Measurements from ENCODE around the gene MAP2K5. TPM values are rescaled to one million over a fixed set of nuclear protein-coding genes. Genes with fewer than 3 reads are reported as not detected.

MAP2K5 gene
- total and polyA plus RNA-seq, 9 of the 15 experiments (the other 6 are each of a cell fraction or from before 2014, with no cell fraction given): 0.41 to 16.5 (median 7.5) TPM

DNA sequence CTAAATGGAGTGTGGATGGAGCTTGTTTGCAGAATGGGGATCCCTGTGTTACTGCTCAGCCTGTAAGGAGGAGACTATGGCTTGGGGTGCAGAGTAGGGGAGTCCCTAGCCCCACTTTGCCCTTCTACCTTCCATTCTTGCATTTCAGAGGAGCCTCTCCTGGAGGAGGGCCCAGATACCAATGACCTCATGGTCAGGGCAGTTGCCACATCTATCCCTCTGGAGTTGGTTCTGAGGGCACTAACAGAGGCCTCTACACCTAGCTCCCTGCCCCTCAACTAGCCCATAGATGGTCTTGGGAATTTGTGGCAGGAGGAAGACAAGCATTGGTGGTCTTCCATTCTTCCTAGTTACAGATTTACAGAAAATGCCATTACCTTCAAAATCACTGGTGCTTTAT is 288.9 kb downstream of the MAP2K5 start:
- in situ Hi-C loops (cut with MboI) (loop anchor here (10.0 kb wide), 1 partner anchor 897 kb away; no protein-coding TSS in a partner anchor), intact Hi-C loops (cut with micrococcal nuclease) (loop anchor here (5.0 to 10.0 kb wide), 2 partner anchors 527 to 884 kb away; no protein-coding TSS in a partner anchor)
- peaks cover 2 to 29% of the 10 kb centered on the region in 2 experiments; a peak in 4 of 5 replicates for H3K27me3 ChIP-seq (ENCODE audit: control insufficient read depth in 2 of 2, insufficient read depth in 2 of 2, low read length in 2 of 2)
- H3K79me2 ChIP-seq (ENCODE audit: control insufficient read depth, insufficient read depth, low read length): no peaks in the 10 kb centered on the region
- no peak overlapping the region for H3K9ac ChIP-seq (ENCODE audit: insufficient read depth in 1 of 2, low read depth in 2 of 2, low read length in 2 of 2)
- ATAC-seq (no peak), FAIRE-seq (no peak), DNase-seq (ENCODE audit: extremely low read depth in 1 of 4, low spot score in 3 of 4) (no peak)
- ChIA-PET POLR2A (interaction anchor here (2.3 kb wide), 1 partner anchor 24 kb away, joined by 7 read pairs; no protein-coding TSS in a partner anchor), CTCF (ENCODE audit: low intra/inter-chr PET ratio) (interaction anchor here (0.6 to 2.7 kb wide), 2 partner anchors 330 to 884 kb away, joined by 4 to 13 read pairs; no protein-coding TSS in a partner anchor)
- H3K4me3 ChIP-seq: no peak overlapping the region
- H4K20me1 ChIP-seq (replicated peaks; ENCODE audit: control insufficient read depth, insufficient read depth, low read length): no peaks in the 10 kb centered on the region; the same call in 1 of the 2 replicates
- no peaks in the 10 kb centered on the region for H3K9me3 ChIP-seq (replicated peaks; ENCODE audit: control insufficient read depth, insufficient read depth, low read depth, low read length)
- TF ChIP-seq SNIP1 (IDR thresholded peaks at IDR 0.05; ENCODE audit: low read depth) (no peak), ZNF384 (IDR thresholded peaks at IDR 0.05; ENCODE audit: low read depth, low read length) (no peak), NONO (IDR thresholded peaks at IDR 0.05; ENCODE audit: low read depth in 2 of 2, low read length in 1 of 2) (no peak), PCBP1 (IDR thresholded peaks at IDR 0.05; ENCODE audit: low read depth, low read length, poor library complexity, severe bottlenecking) (no peak), CCAR2 (IDR thresholded peaks at IDR 0.05; ENCODE audit: low read depth, low read length) (no peak), ZNF274 (IDR thresholded peaks at IDR 0.05; ENCODE audit: borderline replicate concordance, low read depth, low read length) (no peak), PRMT5 (CRISPR knock-in tag; IDR thresholded peaks at IDR 0.05) (no peak), SP2 (IDR thresholded peaks at IDR 0.05; ENCODE audit: extremely low read depth, low read depth, low read length, poor library complexity, severe bottlenecking) (no peak)
- TF ChIP-seq, protein P1, sequence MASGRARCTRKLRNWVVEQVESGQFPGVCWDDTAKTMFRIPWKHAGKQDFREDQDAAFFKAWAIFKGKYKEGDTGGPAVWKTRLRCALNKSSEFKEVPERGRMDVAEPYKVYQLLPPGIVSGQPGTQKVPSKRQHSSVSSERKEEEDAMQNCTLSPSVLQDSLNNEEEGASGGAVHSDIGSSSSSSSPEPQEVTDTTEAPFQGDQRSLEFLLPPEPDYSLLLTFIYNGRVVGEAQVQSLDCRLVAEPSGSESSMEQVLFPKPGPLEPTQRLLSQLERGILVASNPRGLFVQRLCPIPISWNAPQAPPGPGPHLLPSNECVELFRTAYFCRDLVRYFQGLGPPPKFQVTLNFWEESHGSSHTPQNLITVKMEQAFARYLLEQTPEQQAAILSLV (tag; IDR thresholded peaks at IDR 0.05): no peak
- TF ChIP-seq, protein P2, sequence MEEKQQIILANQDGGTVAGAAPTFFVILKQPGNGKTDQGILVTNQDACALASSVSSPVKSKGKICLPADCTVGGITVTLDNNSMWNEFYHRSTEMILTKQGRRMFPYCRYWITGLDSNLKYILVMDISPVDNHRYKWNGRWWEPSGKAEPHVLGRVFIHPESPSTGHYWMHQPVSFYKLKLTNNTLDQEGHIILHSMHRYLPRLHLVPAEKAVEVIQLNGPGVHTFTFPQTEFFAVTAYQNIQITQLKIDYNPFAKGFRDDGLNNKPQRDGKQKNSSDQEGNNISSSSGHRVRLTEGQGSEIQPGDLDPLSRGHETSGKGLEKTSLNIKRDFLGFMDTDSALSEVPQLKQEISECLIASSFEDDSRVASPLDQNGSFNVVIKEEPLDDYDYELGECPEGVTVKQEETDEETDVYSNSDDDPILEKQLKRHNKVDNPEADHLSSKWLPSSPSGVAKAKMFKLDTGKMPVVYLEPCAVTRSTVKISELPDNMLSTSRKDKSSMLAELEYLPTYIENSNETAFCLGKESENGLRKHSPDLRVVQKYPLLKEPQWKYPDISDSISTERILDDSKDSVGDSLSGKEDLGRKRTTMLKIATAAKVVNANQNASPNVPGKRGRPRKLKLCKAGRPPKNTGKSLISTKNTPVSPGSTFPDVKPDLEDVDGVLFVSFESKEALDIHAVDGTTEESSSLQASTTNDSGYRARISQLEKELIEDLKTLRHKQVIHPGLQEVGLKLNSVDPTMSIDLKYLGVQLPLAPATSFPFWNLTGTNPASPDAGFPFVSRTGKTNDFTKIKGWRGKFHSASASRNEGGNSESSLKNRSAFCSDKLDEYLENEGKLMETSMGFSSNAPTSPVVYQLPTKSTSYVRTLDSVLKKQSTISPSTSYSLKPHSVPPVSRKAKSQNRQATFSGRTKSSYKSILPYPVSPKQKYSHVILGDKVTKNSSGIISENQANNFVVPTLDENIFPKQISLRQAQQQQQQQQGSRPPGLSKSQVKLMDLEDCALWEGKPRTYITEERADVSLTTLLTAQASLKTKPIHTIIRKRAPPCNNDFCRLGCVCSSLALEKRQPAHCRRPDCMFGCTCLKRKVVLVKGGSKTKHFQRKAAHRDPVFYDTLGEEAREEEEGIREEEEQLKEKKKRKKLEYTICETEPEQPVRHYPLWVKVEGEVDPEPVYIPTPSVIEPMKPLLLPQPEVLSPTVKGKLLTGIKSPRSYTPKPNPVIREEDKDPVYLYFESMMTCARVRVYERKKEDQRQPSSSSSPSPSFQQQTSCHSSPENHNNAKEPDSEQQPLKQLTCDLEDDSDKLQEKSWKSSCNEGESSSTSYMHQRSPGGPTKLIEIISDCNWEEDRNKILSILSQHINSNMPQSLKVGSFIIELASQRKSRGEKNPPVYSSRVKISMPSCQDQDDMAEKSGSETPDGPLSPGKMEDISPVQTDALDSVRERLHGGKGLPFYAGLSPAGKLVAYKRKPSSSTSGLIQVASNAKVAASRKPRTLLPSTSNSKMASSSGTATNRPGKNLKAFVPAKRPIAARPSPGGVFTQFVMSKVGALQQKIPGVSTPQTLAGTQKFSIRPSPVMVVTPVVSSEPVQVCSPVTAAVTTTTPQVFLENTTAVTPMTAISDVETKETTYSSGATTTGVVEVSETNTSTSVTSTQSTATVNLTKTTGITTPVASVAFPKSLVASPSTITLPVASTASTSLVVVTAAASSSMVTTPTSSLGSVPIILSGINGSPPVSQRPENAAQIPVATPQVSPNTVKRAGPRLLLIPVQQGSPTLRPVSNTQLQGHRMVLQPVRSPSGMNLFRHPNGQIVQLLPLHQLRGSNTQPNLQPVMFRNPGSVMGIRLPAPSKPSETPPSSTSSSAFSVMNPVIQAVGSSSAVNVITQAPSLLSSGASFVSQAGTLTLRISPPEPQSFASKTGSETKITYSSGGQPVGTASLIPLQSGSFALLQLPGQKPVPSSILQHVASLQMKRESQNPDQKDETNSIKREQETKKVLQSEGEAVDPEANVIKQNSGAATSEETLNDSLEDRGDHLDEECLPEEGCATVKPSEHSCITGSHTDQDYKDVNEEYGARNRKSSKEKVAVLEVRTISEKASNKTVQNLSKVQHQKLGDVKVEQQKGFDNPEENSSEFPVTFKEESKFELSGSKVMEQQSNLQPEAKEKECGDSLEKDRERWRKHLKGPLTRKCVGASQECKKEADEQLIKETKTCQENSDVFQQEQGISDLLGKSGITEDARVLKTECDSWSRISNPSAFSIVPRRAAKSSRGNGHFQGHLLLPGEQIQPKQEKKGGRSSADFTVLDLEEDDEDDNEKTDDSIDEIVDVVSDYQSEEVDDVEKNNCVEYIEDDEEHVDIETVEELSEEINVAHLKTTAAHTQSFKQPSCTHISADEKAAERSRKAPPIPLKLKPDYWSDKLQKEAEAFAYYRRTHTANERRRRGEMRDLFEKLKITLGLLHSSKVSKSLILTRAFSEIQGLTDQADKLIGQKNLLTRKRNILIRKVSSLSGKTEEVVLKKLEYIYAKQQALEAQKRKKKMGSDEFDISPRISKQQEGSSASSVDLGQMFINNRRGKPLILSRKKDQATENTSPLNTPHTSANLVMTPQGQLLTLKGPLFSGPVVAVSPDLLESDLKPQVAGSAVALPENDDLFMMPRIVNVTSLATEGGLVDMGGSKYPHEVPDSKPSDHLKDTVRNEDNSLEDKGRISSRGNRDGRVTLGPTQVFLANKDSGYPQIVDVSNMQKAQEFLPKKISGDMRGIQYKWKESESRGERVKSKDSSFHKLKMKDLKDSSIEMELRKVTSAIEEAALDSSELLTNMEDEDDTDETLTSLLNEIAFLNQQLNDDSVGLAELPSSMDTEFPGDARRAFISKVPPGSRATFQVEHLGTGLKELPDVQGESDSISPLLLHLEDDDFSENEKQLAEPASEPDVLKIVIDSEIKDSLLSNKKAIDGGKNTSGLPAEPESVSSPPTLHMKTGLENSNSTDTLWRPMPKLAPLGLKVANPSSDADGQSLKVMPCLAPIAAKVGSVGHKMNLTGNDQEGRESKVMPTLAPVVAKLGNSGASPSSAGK (IDR thresholded peaks at IDR 0.05): no peak
- peaks cover 0 to 31% of the 10 kb centered on the region in 2 experiments; a peak in 3 of 5 replicates for H3K4me1 ChIP-seq (replicated peaks in 1 of 2; ENCODE audit: control insufficient read depth in 2 of 2, insufficient read depth in 2 of 2, low read length in 2 of 2)
- H3K27ac ChIP-seq (ENCODE audit: extremely low read depth, low read depth, low read length): no peak overlapping the region
- H3K36me3 ChIP-seq (ENCODE audit: control insufficient read depth, insufficient read depth, low read length): no peaks in the 10 kb centered on the region
- H3K9me1 ChIP-seq (ENCODE audit: control insufficient read depth, insufficient read depth, low read length): no peaks in the 10 kb centered on the region
- no TSS peak for BruUV-seq (replicated peaks)
- H2AFZ ChIP-seq (ENCODE audit: low read depth, low read length): no peak overlapping the region
- no peak overlapping the region for H3K4me2 ChIP-seq (ENCODE audit: insufficient read depth, low read length)
